H1 (cell line): ENCODE data around the gene MTF1. TPM values are rescaled to one million over a fixed set of nuclear protein-coding genes. Genes with fewer than 3 reads are reported as not detected.
A peak's percentile ranks its signal among the peaks of the same experiment; 100 is the strongest.

Experiments used
- CHD2 ChIP-seq: IDR thresholded peaks from 2 replicates; pipeline ENCODE4 v1.6.1; 2012; ENCODE audit warnings: low read length, improper control_type of control experiment
- CTBP2 ChIP-seq: IDR thresholded peaks from 2 replicates; pipeline ENCODE4 v1.7.0; 2011; ENCODE audit warnings: borderline replicate concordance, mild to moderate bottlenecking, moderate library complexity, mixed read lengths, low read length; ENCODE audit not compliant: insufficient read depth, insufficient read length
- NRF1 ChIP-seq: IDR thresholded peaks from 2 replicates; pipeline ENCODE4 v1.6.1; 2011; ENCODE audit warnings: mild to moderate bottlenecking, low read depth, low read length, improper control_type of control experiment
- POU5F1 ChIP-seq: IDR thresholded peaks from 2 replicates; pipeline ENCODE4 v1.6.1; 2011; ENCODE audit warnings: low read depth, mild to moderate bottlenecking, low read length, moderate library complexity
- RBBP5 ChIP-seq: IDR thresholded peaks from 2 replicates; pipeline ENCODE4 v1.7.1; 2012; ENCODE audit warnings: low read depth, mild to moderate bottlenecking, inconsistent platforms, low read length, moderate library complexity, borderline replicate concordance
- RNF2 ChIP-seq: fragments of 200-900, 300-1000 bp; sonication (generic); IDR thresholded peaks from 2 replicates; pipeline ENCODE4 v1.7.1; 2016; ENCODE audit warnings: borderline replicate concordance, low read depth, mild to moderate bottlenecking, antibody characterized with exemption, low read length; ENCODE audit not compliant: poor library complexity, severe bottlenecking; ENCODE audit errors: missing control alignments
- SIN3A ChIP-seq, 2 experiments: IDR thresholded peaks in 1 of 2; conservative IDR thresholded peaks in 1 of 2; 2 replicates each; pipeline ENCODE4 v1.6.1; 2011 to 2012; ENCODE audit warnings: low read length in 2 of 2, improper control_type of control experiment in 1 of 2, low read depth in 1 of 2, mild to moderate bottlenecking in 1 of 2
- polyA plus RNA-seq, 7 experiments: library from polyadenylated mRNA; depleted of rRNA in 3 of 7; stranded (reverse) in 5 of 7; unstranded in 2 of 7; fragments of >200 nt in 5 of 7; fragments of 200-250 nt in 2 of 7; gene quantifications; 1 replicate in 5 of 7; 2 replicates in 1 of 7; 4 replicates in 1 of 7; pipeline versions ENCODE4 v1.2.1 to v1.2.3, GENCODE V29; 2011 to 2013; ENCODE audit warnings: missing spikeins in 2 of 7, mixed read lengths in 2 of 7
- total RNA-seq: library from RNA; stranded (reverse); fragmentation: NEBNext Ultra II Directional; extraction: Animal tissue kit (Norgen Biotek cat#: 25700); gene quantifications from 2 replicates; pipeline ENCODE4 v1.2.1, GENCODE V29; 2021
- TF ChIP-seq, protein P1 (sequence below): fragments of 300-600 bp; sonication (generic); IDR thresholded peaks from 2 replicates; pipeline ENCODE4 v1.7.1; 2012; ENCODE audit warnings: low read length, moderate library complexity, mild to moderate bottlenecking, inconsistent platforms; ENCODE audit not compliant: insufficient replicate concordance

Gene MTF1
- total and polyA plus RNA-seq, 2 of the 8 experiments (the other 6 are each of a cell fraction or from before 2014, with no cell fraction given) = 4.0 to 15.5 TPM

- TF ChIP-seq RNF2 (no peak), NRF1 (peak; percentile 24; the same call in 1 of the 2 replicates), CTBP2 (no peak), SIN3A (conservative IDR thresholded peaks at IDR 0.05 in 1 of 2, IDR thresholded peaks at IDR 0.05 in 1 of 2; ENCODE audit: low read depth in 1 of 2, low read length in 2 of 2) (0 out of 4 replicates have a peak, but pooled peaks have one; percentile 14 to 18), RBBP5 (no peak), CHD2 (no peak), POU5F1 (no peak)
- TF ChIP-seq, protein P1, sequence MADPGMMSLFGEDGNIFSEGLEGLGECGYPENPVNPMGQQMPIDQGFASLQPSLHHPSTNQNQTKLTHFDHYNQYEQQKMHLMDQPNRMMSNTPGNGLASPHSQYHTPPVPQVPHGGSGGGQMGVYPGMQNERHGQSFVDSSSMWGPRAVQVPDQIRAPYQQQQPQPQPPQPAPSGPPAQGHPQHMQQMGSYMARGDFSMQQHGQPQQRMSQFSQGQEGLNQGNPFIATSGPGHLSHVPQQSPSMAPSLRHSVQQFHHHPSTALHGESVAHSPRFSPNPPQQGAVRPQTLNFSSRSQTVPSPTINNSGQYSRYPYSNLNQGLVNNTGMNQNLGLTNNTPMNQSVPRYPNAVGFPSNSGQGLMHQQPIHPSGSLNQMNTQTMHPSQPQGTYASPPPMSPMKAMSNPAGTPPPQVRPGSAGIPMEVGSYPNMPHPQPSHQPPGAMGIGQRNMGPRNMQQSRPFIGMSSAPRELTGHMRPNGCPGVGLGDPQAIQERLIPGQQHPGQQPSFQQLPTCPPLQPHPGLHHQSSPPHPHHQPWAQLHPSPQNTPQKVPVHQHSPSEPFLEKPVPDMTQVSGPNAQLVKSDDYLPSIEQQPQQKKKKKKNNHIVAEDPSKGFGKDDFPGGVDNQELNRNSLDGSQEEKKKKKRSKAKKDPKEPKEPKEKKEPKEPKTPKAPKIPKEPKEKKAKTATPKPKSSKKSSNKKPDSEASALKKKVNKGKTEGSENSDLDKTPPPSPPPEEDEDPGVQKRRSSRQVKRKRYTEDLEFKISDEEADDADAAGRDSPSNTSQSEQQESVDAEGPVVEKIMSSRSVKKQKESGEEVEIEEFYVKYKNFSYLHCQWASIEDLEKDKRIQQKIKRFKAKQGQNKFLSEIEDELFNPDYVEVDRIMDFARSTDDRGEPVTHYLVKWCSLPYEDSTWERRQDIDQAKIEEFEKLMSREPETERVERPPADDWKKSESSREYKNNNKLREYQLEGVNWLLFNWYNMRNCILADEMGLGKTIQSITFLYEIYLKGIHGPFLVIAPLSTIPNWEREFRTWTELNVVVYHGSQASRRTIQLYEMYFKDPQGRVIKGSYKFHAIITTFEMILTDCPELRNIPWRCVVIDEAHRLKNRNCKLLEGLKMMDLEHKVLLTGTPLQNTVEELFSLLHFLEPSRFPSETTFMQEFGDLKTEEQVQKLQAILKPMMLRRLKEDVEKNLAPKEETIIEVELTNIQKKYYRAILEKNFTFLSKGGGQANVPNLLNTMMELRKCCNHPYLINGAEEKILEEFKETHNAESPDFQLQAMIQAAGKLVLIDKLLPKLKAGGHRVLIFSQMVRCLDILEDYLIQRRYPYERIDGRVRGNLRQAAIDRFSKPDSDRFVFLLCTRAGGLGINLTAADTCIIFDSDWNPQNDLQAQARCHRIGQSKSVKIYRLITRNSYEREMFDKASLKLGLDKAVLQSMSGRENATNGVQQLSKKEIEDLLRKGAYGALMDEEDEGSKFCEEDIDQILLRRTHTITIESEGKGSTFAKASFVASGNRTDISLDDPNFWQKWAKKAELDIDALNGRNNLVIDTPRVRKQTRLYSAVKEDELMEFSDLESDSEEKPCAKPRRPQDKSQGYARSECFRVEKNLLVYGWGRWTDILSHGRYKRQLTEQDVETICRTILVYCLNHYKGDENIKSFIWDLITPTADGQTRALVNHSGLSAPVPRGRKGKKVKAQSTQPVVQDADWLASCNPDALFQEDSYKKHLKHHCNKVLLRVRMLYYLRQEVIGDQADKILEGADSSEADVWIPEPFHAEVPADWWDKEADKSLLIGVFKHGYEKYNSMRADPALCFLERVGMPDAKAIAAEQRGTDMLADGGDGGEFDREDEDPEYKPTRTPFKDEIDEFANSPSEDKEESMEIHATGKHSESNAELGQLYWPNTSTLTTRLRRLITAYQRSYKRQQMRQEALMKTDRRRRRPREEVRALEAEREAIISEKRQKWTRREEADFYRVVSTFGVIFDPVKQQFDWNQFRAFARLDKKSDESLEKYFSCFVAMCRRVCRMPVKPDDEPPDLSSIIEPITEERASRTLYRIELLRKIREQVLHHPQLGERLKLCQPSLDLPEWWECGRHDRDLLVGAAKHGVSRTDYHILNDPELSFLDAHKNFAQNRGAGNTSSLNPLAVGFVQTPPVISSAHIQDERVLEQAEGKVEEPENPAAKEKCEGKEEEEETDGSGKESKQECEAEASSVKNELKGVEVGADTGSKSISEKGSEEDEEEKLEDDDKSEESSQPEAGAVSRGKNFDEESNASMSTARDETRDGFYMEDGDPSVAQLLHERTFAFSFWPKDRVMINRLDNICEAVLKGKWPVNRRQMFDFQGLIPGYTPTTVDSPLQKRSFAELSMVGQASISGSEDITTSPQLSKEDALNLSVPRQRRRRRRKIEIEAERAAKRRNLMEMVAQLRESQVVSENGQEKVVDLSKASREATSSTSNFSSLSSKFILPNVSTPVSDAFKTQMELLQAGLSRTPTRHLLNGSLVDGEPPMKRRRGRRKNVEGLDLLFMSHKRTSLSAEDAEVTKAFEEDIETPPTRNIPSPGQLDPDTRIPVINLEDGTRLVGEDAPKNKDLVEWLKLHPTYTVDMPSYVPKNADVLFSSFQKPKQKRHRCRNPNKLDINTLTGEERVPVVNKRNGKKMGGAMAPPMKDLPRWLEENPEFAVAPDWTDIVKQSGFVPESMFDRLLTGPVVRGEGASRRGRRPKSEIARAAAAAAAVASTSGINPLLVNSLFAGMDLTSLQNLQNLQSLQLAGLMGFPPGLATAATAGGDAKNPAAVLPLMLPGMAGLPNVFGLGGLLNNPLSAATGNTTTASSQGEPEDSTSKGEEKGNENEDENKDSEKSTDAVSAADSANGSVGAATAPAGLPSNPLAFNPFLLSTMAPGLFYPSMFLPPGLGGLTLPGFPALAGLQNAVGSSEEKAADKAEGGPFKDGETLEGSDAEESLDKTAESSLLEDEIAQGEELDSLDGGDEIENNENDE = no peak
Measured at GRCh38 chr1:37808369-37809319, 50.7 kb downstream of the MTF1 start (continued).
